A549 (cell line): Measurements from ENCODE around the gene SUSD1. TPM values are rescaled to one million over a fixed set of nuclear protein-coding genes. Genes with fewer than 3 reads are reported as not detected.

Source experiments
- ATAC-seq, 2 experiments: fragments of 200-7000 bp in 1 of 2; fragments of >200 bp in 1 of 2; cut with Nextera tagmentation in 1 of 2; cut with Tn5 transposase in 1 of 2; 3 replicates each; pipeline versions ENCODE4 v1.8.0 to v1.9.1; 2018 to 2020; ENCODE audit warnings: mild to moderate bottlenecking in 1 of 2, moderate library complexity in 1 of 2
- CTCF ChIA-PET: fragments of 300-600 bp; sonication (Branson Sonifier 250); formaldehyde crosslinking; extraction: SDS; loops from one replicate; lab custom pipeline; 2021; ENCODE audit warnings: antibody characterized with exemption, inconsistent platforms; lab: Yijun Ruan, JAX
- POLR2A ChIA-PET: fragments of 350-600 bp; formaldehyde crosslinking; extraction: SDS; loops from one replicate; lab custom pipeline; 2021; ENCODE audit warnings: antibody characterized with exemption, inconsistent platforms; lab: Yijun Ruan, JAX
- DNase-seq, 2 experiments: peaks; one replicate each; pipeline versions ENCODE4 v3.0.0 to v3.0.0-alpha.2; 2011 to 2016; ENCODE audit warnings: low read depth in 1 of 2, low spot score in 1 of 2
- FAIRE-seq: peaks from 2 replicates; lab custom pipeline; 2011; peaks lifted over from hg19 to GRCh38; lab: Jason Lieb, UNC
- H3K27ac ChIP-seq, 2 experiments: fragments of >200 bp; sonication (Bioruptor Twin); formaldehyde crosslinking; 3 replicates each; pipeline ENCODE4 v1.5.1; 2016 to 2017
- H3K4me1 ChIP-seq: fragments of >200 bp; sonication (Bioruptor Twin); formaldehyde crosslinking; 3 replicates; pipeline ENCODE4 v1.6.1; 2016
- H3K4me2 ChIP-seq: fragments of >200 bp; sonication (Bioruptor Twin); formaldehyde crosslinking; 3 replicates; pipeline ENCODE4 v1.6.1; 2016
- H3K4me3 ChIP-seq: fragments of >200 bp; sonication (Bioruptor Twin); formaldehyde crosslinking; 3 replicates; pipeline ENCODE4 v1.5.1; 2016
- H3K9me3 ChIP-seq: fragments of >200 bp; sonication (Bioruptor Twin); formaldehyde crosslinking; 3 replicates; pipeline ENCODE4 v1.6.1; 2016
- BHLHE40 ChIP-seq: IDR thresholded peaks from 2 replicates; pipeline ENCODE4 v1.6.1; 2012; ENCODE audit warnings: low read depth, low read length, inconsistent platforms
- CBX8 ChIP-seq: fragments of 200-600 bp; sonication (generic); IDR thresholded peaks from 2 replicates; pipeline ENCODE4 v1.6.1; 2016
- CHD2 ChIP-seq: fragments of 150-350 bp; IDR thresholded peaks from 2 replicates; pipeline ENCODE4 v1.6.1; 2014; ENCODE audit warnings: low read length; ENCODE audit not compliant: partially characterized antibody
- CTCF ChIP-seq: fragments of >200 bp; sonication (Bioruptor Twin); formaldehyde crosslinking; IDR thresholded peaks from 3 replicates; pipeline ENCODE4 v1.5.1; 2016
- E2F6 ChIP-seq: IDR thresholded peaks from 2 replicates; pipeline ENCODE4 v1.6.1; 2012; ENCODE audit warnings: low read depth, borderline replicate concordance
- EHF ChIP-seq: fragments of 250-450 bp; sonication (Bioruptor Pico); IDR thresholded peaks from 2 replicates; pipeline ENCODE4 v1.5.0; 2020; ENCODE audit warnings: mild to moderate bottlenecking
- EHMT2 ChIP-seq: fragments of 200-600 bp; sonication (generic); IDR thresholded peaks from 2 replicates; pipeline ENCODE4 v1.6.1; 2016; ENCODE audit warnings: antibody characterized with exemption, low read depth, mild to moderate bottlenecking, moderate library complexity
- ELK1 ChIP-seq: fragments of 150-350 bp; IDR thresholded peaks from 2 replicates; pipeline ENCODE4 v1.6.1; 2014; ENCODE audit warnings: low read depth, mild to moderate bottlenecking, low read length
- EP300 ChIP-seq, 2 experiments: fragments of >200 bp; sonication (Bioruptor Twin); formaldehyde crosslinking; IDR thresholded peaks; 2 replicates in 1 of 2; 3 replicates in 1 of 2; pipeline ENCODE4 v1.6.1; 2016 to 2017
- FOSL2 ChIP-seq, 2 experiments: fragments of 450-650 bp in 1 of 2; fragments of >200 bp in 1 of 2; sonication (Bioruptor Twin) in 1 of 2; formaldehyde crosslinking; IDR thresholded peaks; 2 replicates each; pipeline versions ENCODE4 v1.5.0 to v1.6.1; 2016 to 2020; ENCODE audit warnings: mild to moderate bottlenecking in 1 of 2, moderate library complexity in 1 of 2
- HDAC2 ChIP-seq: fragments of 200-600 bp; sonication (generic); IDR thresholded peaks from 2 replicates; pipeline ENCODE4 v1.6.1; 2016
- HEYL ChIP-seq: fragments of 250-450 bp; sonication (Bioruptor Pico); IDR thresholded peaks from 2 replicates; pipeline ENCODE4 v1.8.0; 2021; ENCODE audit warnings: mild to moderate bottlenecking, moderate library complexity
- HOXB13 ChIP-seq: fragments of 250-450 bp; sonication (Bioruptor Pico); IDR thresholded peaks from 2 replicates; pipeline ENCODE4 v1.5.0; 2020; ENCODE audit warnings: low read depth, mild to moderate bottlenecking, moderate library complexity
- HOXB5 ChIP-seq: fragments of 250-450 bp; sonication (Bioruptor Pico); IDR thresholded peaks from 2 replicates; pipeline ENCODE4 v1.5.0; 2020; ENCODE audit warnings: mild to moderate bottlenecking, moderate library complexity
- JUN ChIP-seq, 2 experiments: fragments of >200 bp; sonication (Bioruptor Twin); formaldehyde crosslinking; IDR thresholded peaks; 2 replicates in 1 of 2; 3 replicates in 1 of 2; pipeline ENCODE4 v1.6.1; 2016 to 2017
- KDM1A ChIP-seq: fragments of 200-600 bp; sonication (generic); IDR thresholded peaks from 2 replicates; pipeline ENCODE4 v1.6.1; 2016; ENCODE audit warnings: low read depth, mild to moderate bottlenecking
- NPAS2 ChIP-seq: fragments of 250-450 bp; sonication (Bioruptor Pico); IDR thresholded peaks from 2 replicates; pipeline ENCODE4 v1.8.0; 2022; ENCODE audit warnings: mild to moderate bottlenecking, moderate library complexity, borderline replicate concordance
- RAD21 ChIP-seq, 2 experiments: fragments of >200 bp in 1 of 2; sonication (Bioruptor Twin) in 1 of 2; formaldehyde crosslinking in 1 of 2; IDR thresholded peaks in 1 of 2; conservative IDR thresholded peaks in 1 of 2; 2 replicates in 1 of 2; 3 replicates in 1 of 2; pipeline ENCODE4 v1.6.1; 2012 to 2018; ENCODE audit warnings: inconsistent platforms in 1 of 2
- RARB ChIP-seq: fragments of 250-450 bp; sonication (Bioruptor Pico); IDR thresholded peaks from 2 replicates; pipeline ENCODE4 v1.8.0; 2021; ENCODE audit warnings: mild to moderate bottlenecking, moderate library complexity
- REST ChIP-seq: fragments of 200-600 bp; sonication (generic); IDR thresholded peaks from 2 replicates; pipeline ENCODE4 v1.6.1; 2016; ENCODE audit warnings: antibody characterized with exemption, mild to moderate bottlenecking, moderate library complexity
- TFCP2L1 ChIP-seq: fragments of 250-450 bp; sonication (Bioruptor Pico); IDR thresholded peaks from 2 replicates; pipeline ENCODE4 v1.5.0; 2021; ENCODE audit warnings: mild to moderate bottlenecking
- ZC3H11A ChIP-seq: fragments of 450-650 bp; IDR thresholded peaks from 2 replicates; pipeline ENCODE4 v1.6.1; 2014; ENCODE audit warnings: antibody characterized with exemption, mild to moderate bottlenecking
- ZFP36 ChIP-seq: fragments of 450-650 bp; IDR thresholded peaks from 2 replicates; pipeline ENCODE4 v1.6.1; 2014; ENCODE audit warnings: borderline replicate concordance; ENCODE audit not compliant: partially characterized antibody
- ZNF302 ChIP-seq: fragments of 250-450 bp; sonication (Bioruptor Pico); IDR thresholded peaks from 2 replicates; pipeline ENCODE4 v1.9.0; 2021; ENCODE audit warnings: inconsistent platforms, mild to moderate bottlenecking, moderate library complexity
- WGBS: methylation state at CpG from one replicate; pipeline ENCODE4 v1.1.6; 2017; ENCODE audit errors: missing lambda C conversion rate; 5-methylcytosine and 5-hydroxymethylcytosine counted together
- polyA plus RNA-seq, 4 experiments: library from polyadenylated mRNA; depleted of rRNA in 3 of 4; stranded (reverse); fragments of >200 nt; fragmentation: RNase III in 1 of 4; extraction: RNeasy Plus Mini Kit Qiagen cat#74134 plus additional on column Dnase treatment in 1 of 4; gene quantifications; 2 replicates in 3 of 4; 3 replicates in 1 of 4; pipeline ENCODE4 v1.2.3, GENCODE V29; 2011 to 2017

Gene SUSD1
- polyA plus RNA-seq, 2 of the 4 experiments (the other 2 are of a cell fraction): 15.7 to 18.6 TPM

DNA sequence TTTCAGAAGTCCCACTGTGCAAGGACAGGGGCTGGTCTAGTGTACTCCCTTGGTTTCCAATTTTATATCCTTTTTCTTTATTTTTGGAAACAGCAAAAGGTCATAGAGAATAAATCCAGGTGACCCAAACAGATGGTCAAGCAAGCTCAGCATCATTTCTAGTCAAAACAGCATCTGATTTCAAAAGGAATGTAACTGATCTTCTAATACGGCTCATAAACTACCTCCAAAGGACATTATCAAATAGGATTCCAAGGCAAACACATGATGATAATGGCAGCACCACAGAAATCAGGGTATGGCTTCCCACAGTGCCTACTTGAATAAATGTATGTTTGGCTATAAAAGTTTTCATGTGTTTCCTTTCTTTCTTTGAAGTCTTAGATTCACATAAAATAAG is 57.1 kb downstream of the SUSD1 start:
- Histone ChIP-seq H3K4me3 (no peak overlapping the region), H3K27ac (peak overlapping the region; percentile 94 to 95; a peak in 5 of 6 replicates), H3K4me2 (no peak overlapping the region), H3K9me3 (no peaks in the 10 kb centered on the region), H3K4me1 (peaks cover 75% of the 10 kb centered on the region)
- WGBS: 87% methylated on average over 1 of the region's 1 CpG
- DNase-seq (no peak), FAIRE-seq (no peak), ATAC-seq (no peak)
- CTCF ChIA-PET: interaction anchor here (1.0 to 1.4 kb wide), 2 partner anchors 25 to 56 kb away, joined by 3 read pairs; partner anchors contain the start of gene SUSD1
- TF ChIP-seq ZC3H11A (no peak), RAD21 (conservative IDR thresholded peaks at IDR 0.05 in 1 of 2, IDR thresholded peaks at IDR 0.05 in 1 of 2) (no peak), HDAC2 (no peak), HEYL (CRISPR knock-in tag) (no peak), EHMT2 (no peak), RARB (CRISPR knock-in tag) (no peak), KDM1A (no peak), CHD2 (no peak), ZNF302 (CRISPR knock-in tag) (no peak), HOXB13 (CRISPR knock-in tag) (no peak), TFCP2L1 (CRISPR knock-in tag) (no peak), REST (no peak), E2F6 (no peak), EP300 (IDR thresholded peaks at IDR 0.05) (no peak)
- POLR2A ChIA-PET: interaction anchor here (0.7 kb wide), 1 partner anchor 331 kb away, joined by 3 read pairs; no protein-coding TSS in a partner anchor

DNA sequence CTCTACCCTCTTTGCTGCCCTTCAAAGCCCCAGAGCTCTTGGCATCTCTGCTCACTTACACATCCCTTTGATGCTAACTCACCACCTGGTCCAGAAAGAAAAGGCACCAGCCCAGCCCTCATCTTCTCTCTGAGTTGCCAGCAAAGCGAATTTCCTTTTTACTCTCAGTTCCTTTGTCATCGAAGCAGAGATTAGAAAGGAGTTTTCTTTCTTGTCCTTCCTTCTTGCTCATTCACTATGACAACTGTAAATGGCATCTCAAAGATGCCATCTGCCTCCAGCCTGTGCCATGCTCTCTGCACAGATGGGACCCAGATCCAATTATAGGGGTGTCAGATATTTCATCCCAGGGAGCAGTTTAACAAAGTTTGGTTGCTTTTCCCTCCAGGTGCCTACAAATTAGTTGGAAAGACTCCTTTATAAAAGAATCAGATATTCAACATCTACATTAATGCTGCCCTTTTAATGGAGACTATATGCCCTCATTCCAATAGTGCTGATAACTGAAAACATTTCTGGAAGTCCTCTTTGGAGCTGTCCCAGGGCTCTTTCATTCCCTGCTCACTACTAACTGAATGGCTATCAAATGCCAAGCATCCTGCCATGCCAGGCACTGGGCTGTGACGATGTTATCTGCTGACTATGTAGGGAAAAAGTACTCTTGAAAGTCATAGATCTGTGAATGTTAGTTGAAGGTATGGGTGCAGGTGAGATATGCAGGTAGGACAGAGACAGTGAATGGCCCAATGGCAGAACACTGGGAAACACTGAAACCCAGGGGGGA is 58.9 kb downstream of the SUSD1 start:
- no peak for DNase-seq
- Histone ChIP-seq H3K9me3 (no peaks in the 10 kb centered on the region), H3K4me2 (no peak overlapping the region), H3K4me3 (no peak overlapping the region), H3K4me1 (peaks cover 84% of the 10 kb centered on the region), H3K27ac (peak overlapping the region; percentile 94 to 95; a peak in 5 of 6 replicates)
- ATAC-seq: no peak
- WGBS: 58% methylated on average over 3 of the region's 3 CpGs
- ChIA-PET CTCF (interaction anchor here (1.2 to 5.8 kb wide), 3 partner anchors 17 to 244 kb away, joined by 6 to 66 read pairs (median 64); no protein-coding TSS in a partner anchor), POLR2A (no interaction called here)
- FAIRE-seq: no peak
- TF ChIP-seq ZNF302 (CRISPR knock-in tag) (no peak), JUN (IDR thresholded peaks at IDR 0.05) (no peak), ZFP36 (no peak), ZC3H11A (no peak), BHLHE40 (no peak), NPAS2 (no peak), HEYL (CRISPR knock-in tag) (no peak), HOXB5 (no peak), ELK1 (no peak), FOSL2 (IDR thresholded peaks at IDR 0.05) (no peak), FOSL2 (CRISPR knock-in tag; IDR thresholded peaks at IDR 0.05) (no peak), REST (no peak), CTCF (no peak), CBX8 (no peak), EHF (no peak)
